Keratinocyte (primary cell): ENCODE data around the gene NCAPD3. TPM values are rescaled to one million over a fixed set of nuclear protein-coding genes. Genes with fewer than 3 reads are reported as not detected.

Experiments
- DNase-seq: peaks from one replicate; pipeline ENCODE4 v3.0.0-alpha.2; 2011; ENCODE audit warnings: low read depth, missing footprints, low spot score
- FAIRE-seq: peaks from 2 replicates; lab custom pipeline; 2011; peaks lifted over from hg19 to GRCh38; lab: Jason Lieb, UNC
- H2AFZ ChIP-seq: 2 replicates; pipeline ENCODE4 v1.6.0; 2012; ENCODE audit warnings: low read length, control low read depth, inconsistent platforms; ENCODE audit not compliant: control insufficient read depth
- H3K27ac ChIP-seq: 2 replicates; pipeline ENCODE4 v1.5.1; 2011; ENCODE audit warnings: low read length; ENCODE audit not compliant: control insufficient read depth, insufficient read depth
- H3K27me3 ChIP-seq: 3 replicates; pipeline ENCODE4 v1.6.0; 2011; ENCODE audit warnings: low read length; ENCODE audit not compliant: control insufficient read depth, insufficient read depth; ENCODE audit errors: extremely low read depth
- H3K36me3 ChIP-seq, 2 experiments: 2 replicates in 1 of 2; 3 replicates in 1 of 2; pipeline ENCODE4 v1.5.1; 2011; ENCODE audit warnings: low read length in 2 of 2, mild to moderate bottlenecking in 1 of 2; ENCODE audit not compliant: control insufficient read depth in 2 of 2, insufficient read depth in 2 of 2; ENCODE audit errors: extremely low read depth in 1 of 2
- H3K4me1 ChIP-seq: 3 replicates; pipeline ENCODE4 v1.5.1; 2011; ENCODE audit warnings: low read length; ENCODE audit not compliant: control insufficient read depth, insufficient read depth; ENCODE audit errors: extremely low read depth
- H3K4me2 ChIP-seq: 3 replicates; pipeline ENCODE4 v1.6.0; 2011; ENCODE audit warnings: low read depth, low read length; ENCODE audit not compliant: control insufficient read depth, insufficient read depth; ENCODE audit errors: extremely low read depth
- H3K4me3 ChIP-seq, 3 experiments: fragments of 200-600 bp in 1 of 3; sonication (generic) in 1 of 3; 2 replicates in 2 of 3; 3 replicates in 1 of 3; pipeline ENCODE4 v1.5.1; 2011 to 2016; ENCODE audit warnings: low read length in 3 of 3, mild to moderate bottlenecking in 3 of 3, control low read depth in 2 of 3, inconsistent platforms in 1 of 3, low read depth in 1 of 3, mixed read lengths in 1 of 3, mixed run types in 1 of 3, moderate library complexity in 1 of 3; ENCODE audit not compliant: control insufficient read depth in 2 of 3, insufficient read depth in 2 of 3; ENCODE audit errors: extremely low read depth in 1 of 3
- H3K79me2 ChIP-seq: 2 replicates; pipeline ENCODE4 v1.6.0; 2012; ENCODE audit warnings: low read length; ENCODE audit not compliant: control insufficient read depth, insufficient read depth
- H3K9ac ChIP-seq: 3 replicates; pipeline ENCODE4 v1.6.0; 2011; ENCODE audit warnings: low read length; ENCODE audit not compliant: control insufficient read depth, insufficient read depth; ENCODE audit errors: extremely low read depth
- H3K9me1 ChIP-seq: 3 replicates; pipeline ENCODE4 v1.6.0; 2011; ENCODE audit warnings: low read length; ENCODE audit not compliant: control insufficient read depth, insufficient read depth; ENCODE audit errors: extremely low read depth
- H3K9me3 ChIP-seq: 2 replicates; pipeline ENCODE4 v1.5.1; 2012; ENCODE audit warnings: low read depth, low read length; ENCODE audit not compliant: control insufficient read depth
- H4K20me1 ChIP-seq: 3 replicates; pipeline ENCODE4 v1.6.0; 2011; ENCODE audit warnings: low read length; ENCODE audit not compliant: control insufficient read depth, insufficient read depth; ENCODE audit errors: extremely low read depth
- CTCF ChIP-seq, 3 experiments: IDR thresholded peaks in 1 of 3; conservative IDR thresholded peaks in 1 of 3; optimal IDR thresholded peaks in 1 of 3; 2 replicates in 2 of 3; 3 replicates in 1 of 3; pipeline versions ENCODE3 to v1.5.1; 2011; ENCODE audit warnings: low read length in 3 of 3, mild to moderate bottlenecking in 3 of 3, moderate library complexity in 2 of 3, control low read depth in 1 of 3, inconsistent platforms in 1 of 3; ENCODE audit not compliant: insufficient read depth in 2 of 3; ENCODE audit errors: extremely low read depth in 1 of 3
- EZH2 ChIP-seq: IDR thresholded peaks from one replicate; pipeline ENCODE4 v1.6.1; 2012; ENCODE audit warnings: inconsistent platforms, mild to moderate bottlenecking, low read length, moderate library complexity
- dilution Hi-C: fragments of 300-500 bp; cut with MboI; formaldehyde crosslinking; loops from one replicate; pipeline ENCODE4 v1.7.0; 2020; ENCODE audit warnings: low sequenced_read_pairs; ENCODE audit not compliant: extremely low pct_ligation_motif_present
- polyA plus RNA-seq, 5 experiments: library from polyadenylated mRNA; depleted of rRNA in 3 of 5; stranded (reverse) in 3 of 5; stranded (forward) in 1 of 5; unstranded in 1 of 5; fragments of >200 nt; gene quantifications; 1 replicate in 1 of 5; 2 replicates in 3 of 5; 3 replicates in 1 of 5; pipeline versions ENCODE4 v1.2.1 to v1.2.3, GENCODE V29; 2011 to 2012; ENCODE audit warnings: missing spikeins in 2 of 5, low read depth in 1 of 5, low replicate concordance in 1 of 5

NCAPD3 gene
- polyA plus RNA-seq, 1 donor (not counting 4 experiments of a cell fraction or from before 2014, with no cell fraction given) = 23.0 TPM

- Histone ChIP-seq H3K9me3 (no peaks in the 10 kb centered on the region), H3K79me2 (peaks cover 60% of the 10 kb centered on the region), H3K9me1 (peaks cover 2% of the 10 kb centered on the region), H3K4me1 (no peaks in the 10 kb centered on the region), H3K9ac (no peak overlapping the region), H4K20me1 (peaks cover 2% of the 10 kb centered on the region), H3K27me3 (no peaks in the 10 kb centered on the region), H3K4me3 (no peak overlapping the region), H3K36me3 (peaks cover 6 to 13% of the 10 kb centered on the region in 2 experiments), H3K4me2 (no peak overlapping the region), H3K27ac (no peak overlapping the region), H2AFZ (no peak overlapping the region)
- DNase-seq = no peak
- dilution Hi-C loops = no loop called here
- TF ChIP-seq CTCF (optimal IDR thresholded peaks at IDR 0.05 in 1 of 3, IDR thresholded peaks at IDR 0.05 in 1 of 3, conservative IDR thresholded peaks at IDR 0.05 in 1 of 3; ENCODE audit: extremely low read depth in 1 of 3, insufficient read depth in 2 of 3, low read length in 3 of 3) (no peak), EZH2 (no peak)
- no peak for FAIRE-seq
Observed at GRCh38 chr11:134231958-134232659, 8.3 kb upstream of the NCAPD3 start.

DNA sequence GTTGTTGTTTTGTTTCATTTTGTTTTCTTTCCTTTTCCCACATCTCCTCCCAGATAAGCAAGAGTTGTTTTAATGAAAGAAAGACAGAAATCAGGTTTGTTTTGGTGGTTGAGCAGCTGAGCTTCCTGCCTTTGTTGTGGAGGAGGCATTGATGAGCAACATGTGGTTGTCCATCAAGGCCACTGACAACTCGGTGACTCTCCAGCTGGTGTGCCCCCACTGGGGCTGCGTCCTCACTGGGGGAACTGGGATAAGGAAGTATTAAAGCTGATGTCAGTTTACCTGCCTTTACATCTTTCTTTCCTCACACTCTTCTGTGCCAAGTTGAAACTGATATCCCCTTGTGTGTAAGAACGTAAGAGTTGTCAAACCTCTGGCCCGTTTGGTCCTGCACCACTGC lies 6.6 kb upstream of the NCAPD3 start:
- Histone ChIP-seq H3K79me2 (peaks cover 78% of the 10 kb centered on the region), H3K27ac (no peak overlapping the region), H3K4me1 (peaks cover 16% of the 10 kb centered on the region), H3K4me2 (no peak overlapping the region), H3K9me1 (peaks cover 2% of the 10 kb centered on the region), H2AFZ (no peak overlapping the region), H3K27me3 (no peaks in the 10 kb centered on the region), H4K20me1 (peaks cover 2% of the 10 kb centered on the region), H3K9me3 (no peaks in the 10 kb centered on the region), H3K4me3 (no peak overlapping the region), H3K36me3 (peaks cover 5 to 14% of the 10 kb centered on the region in 2 experiments), H3K9ac (no peak overlapping the region)
- FAIRE-seq (no peak), DNase-seq (no peak)
- dilution Hi-C loops = no loop called here
- no peak for TF ChIP-seq CTCF (optimal IDR thresholded peaks at IDR 0.05 in 1 of 3, IDR thresholded peaks at IDR 0.05 in 1 of 3, conservative IDR thresholded peaks at IDR 0.05 in 1 of 3; ENCODE audit: extremely low read depth in 1 of 3, insufficient read depth in 2 of 3, low read length in 3 of 3)
- TF ChIP-seq EZH2 = no peak
